ENCODE data around the gene ZFAND3.

Gene ZFAND3

DNA sequence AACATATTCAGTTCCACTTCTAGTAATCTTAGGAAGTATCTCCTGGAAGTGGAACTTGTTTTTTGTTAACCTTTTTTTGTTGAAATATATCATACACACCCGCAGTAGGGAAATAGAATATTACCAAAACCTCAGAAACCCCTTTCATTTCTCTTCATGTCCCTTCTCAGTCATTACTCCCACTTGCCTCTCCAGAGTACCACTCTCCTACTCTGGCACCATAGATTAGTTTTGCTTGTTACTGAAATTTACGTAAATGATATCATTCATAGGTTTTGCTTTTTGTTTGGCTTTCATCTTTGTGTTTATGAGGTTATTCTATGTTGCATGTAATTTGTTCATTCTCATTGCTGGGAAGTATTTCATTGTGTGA lies 52.8 kb downstream of the ZFAND3 start:
- no peak for TF ChIP-seq CTCF (IDR thresholded peaks at IDR 0.05)

GRCh38 chr6:37874726-37875125 lies 55.2 kb downstream of the ZFAND3 start:
- TF ChIP-seq CTCF (IDR thresholded peaks at IDR 0.05), result no peak

DNA sequence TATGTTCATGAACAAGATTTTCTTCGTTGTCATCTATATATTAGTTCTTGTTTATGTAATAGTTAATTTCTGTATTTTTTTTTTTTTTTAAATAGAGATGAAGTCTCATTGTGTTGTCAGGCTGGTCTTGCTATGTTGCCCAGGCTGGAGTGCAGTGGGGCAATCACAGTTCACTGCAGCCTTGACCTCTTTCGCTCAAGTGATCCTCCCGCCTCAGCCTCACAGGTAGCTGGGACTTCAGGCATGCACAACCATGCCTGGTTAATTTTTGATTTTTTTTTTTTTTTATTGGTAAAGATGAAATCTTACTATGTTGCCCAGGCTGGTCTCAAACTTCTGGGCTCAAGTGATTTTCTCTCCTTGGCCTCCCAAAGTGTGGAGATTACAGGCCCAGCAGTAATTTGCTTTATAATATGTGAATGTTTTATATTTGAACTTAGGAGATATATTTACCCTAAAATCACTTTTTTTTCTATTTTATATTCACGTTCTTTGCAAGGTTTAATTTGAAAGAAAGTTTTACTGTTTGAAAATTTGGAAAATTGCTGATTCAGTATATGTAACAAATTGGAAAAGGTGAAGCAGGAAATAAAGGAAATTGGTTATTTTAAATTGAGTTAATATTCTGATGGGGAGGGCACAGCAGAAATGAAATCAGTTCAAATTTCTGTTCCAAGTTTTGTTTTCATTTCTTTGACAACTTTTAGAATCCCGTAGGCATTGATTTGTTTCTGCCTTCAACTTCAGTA lies 56.2 kb downstream of the ZFAND3 start:
- no peak for TF ChIP-seq CTCF (IDR thresholded peaks at IDR 0.05)

DNA sequence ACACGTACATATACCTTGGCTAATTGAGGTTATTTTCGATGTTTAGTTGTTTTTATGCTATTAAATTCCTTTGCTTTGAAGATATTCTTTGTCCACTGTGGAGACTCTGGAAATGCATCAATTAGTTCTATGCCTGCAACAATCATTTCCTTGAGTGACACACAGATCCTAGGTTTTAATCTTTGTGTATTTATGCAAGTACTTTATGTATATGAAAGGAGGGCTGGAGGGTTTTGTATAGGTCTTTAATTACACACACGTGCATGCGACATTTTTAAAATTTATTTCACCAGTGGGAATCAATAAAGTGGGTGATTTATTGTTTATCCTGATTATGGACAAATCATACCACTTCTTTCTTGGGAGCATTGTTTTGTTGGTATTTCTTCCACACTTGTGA lies 57.3 kb downstream of the ZFAND3 start:
- TF ChIP-seq CTCF (IDR thresholded peaks at IDR 0.05), result no peak

- no peak for TF ChIP-seq CTCF (IDR thresholded peaks at IDR 0.05)
These were observed 58.0 kb downstream of the ZFAND3 start for GRCh38 chr6:37877373-37878149.

DNA sequence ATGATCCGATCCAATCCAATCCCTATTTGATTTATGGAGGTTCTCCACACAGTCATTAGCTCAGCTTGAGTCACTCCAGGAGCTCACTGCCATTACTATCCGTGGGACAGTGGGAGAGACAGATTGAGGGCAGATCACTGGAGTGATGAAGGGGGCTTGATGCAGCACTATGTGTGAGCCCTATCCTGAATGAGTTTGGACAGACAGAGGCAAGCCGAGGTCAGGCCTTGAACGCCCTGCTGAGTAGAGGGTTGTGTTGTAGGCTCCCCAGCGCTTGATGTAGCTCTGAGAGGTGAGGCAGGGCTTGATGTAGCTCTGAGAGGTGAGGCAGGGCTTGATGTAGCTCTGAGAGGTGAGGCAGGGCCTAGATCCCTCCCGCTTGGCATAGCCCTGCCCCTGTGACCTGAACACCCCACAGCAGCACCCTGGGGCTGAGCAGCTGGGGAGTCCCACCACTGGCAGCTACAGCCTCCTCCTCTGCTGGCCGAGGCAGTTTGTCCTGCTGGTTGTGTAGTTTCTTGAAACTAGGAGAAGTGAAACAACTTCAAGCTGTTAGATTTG lies 58.7 kb downstream of the ZFAND3 start:
- no peak for TF ChIP-seq CTCF (IDR thresholded peaks at IDR 0.05)

DNA sequence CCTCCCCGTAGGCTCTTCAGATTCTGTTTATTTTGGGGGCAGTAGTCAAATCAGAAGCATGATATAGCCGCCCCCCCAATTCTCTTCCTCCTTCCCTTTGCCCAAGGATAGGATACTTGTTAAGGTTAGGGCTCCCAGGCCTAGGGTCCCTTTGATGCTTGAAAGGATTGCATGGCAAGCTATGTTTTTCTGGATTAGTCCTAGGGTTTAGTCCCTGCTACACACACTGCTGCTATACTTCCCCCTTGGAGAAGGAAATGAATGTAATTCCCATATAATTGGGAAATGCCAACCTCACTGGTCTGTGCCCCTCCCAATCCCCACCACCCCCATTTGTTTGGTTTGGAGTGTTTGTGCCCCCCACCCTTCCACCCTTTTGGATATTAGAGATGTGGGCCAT lies 62.8 kb downstream of the ZFAND3 start:
- no peak for TF ChIP-seq CTCF (IDR thresholded peaks at IDR 0.05)

All from LNCAP (cell line).